OCI-LY1 (cell line): ENCODE results near the gene DLEC1.

Experiments
- CTCF ChIP-seq: fragments of 200-600 bp; sonication (generic), shearing (Covaris generic); IDR thresholded peaks from 2 replicates; pipeline ENCODE4 v1.5.1; 2017; ENCODE audit warnings: mild to moderate bottlenecking, antibody characterized with exemption, low read length, moderate library complexity, mixed read lengths
- EZH2 ChIP-seq: fragments of 200-600 bp; sonication (generic), shearing (Covaris generic); IDR thresholded peaks from 2 replicates; pipeline ENCODE4 v1.8.0; 2017; ENCODE audit warnings: borderline replicate concordance, mixed run types, mild to moderate bottlenecking, antibody characterized with exemption, low read length, moderate library complexity, mixed read lengths

GRCh38 chr3:38085311-38085942 is 46.4 kb downstream of the DLEC1 start:
- no peak for TF ChIP-seq CTCF
- no peak for TF ChIP-seq EZH2
